CD4-positive, alpha-beta T cell treated with Interleukin-21 for 1 hour (primary cell): ENCODE data around the gene MARCHF6.
"Not testable (repeated sequence)": the region's sequence is repeated elsewhere in the genome, so short reads cannot be mapped to it uniquely, and the experiment has no call there.

Experiments used
- DNase-seq: peaks from one replicate; pipeline ENCODE4 v3.0.0-alpha.2; 2020

Gene MARCHF6

GRCh38 chr5:10352430-10353240 lies 860 bp upstream of the MARCHF6 start:
- DNase-seq: no peak

GRCh38 chr5:10354048-10354872 lies 765 bp downstream of the MARCHF6 start:
- DNase-seq: peak; percentile 58

DNA sequence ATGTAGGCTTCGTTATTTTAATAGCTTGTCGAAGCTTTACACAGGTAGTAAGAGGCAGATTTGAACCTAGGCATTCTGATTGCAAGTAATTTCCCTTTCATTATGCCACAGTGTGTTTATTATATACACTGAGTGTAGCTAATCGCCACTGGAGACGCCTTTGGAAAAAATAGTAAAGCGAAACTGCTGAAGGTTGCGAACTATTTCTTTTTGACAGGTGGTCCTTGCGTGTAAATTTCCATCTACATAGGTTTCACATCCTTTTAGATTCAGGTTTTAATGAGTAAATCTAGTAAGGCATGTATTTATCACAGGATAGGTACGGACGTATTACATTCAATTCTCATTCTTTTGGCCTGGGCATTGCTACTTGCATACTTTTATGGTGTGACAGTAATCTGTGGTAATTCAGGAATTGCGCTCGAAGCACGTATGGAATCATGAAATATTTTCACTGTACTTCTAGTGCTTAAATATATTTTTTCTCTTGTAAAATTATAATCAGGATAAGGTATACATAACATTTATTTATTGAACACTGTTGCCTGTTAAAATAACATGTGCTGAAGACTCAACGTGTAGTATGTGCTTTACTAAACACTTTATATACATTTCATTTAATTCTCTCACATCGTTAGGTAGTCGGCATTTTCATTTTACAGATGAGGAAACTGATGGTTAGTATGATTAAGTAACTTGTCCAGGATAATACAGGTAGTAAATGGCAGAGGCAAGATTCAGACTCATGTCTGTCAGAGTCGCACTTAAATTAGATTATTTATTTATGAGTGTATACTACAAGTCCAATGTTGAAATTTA lies 1.8 kb downstream of the MARCHF6 start:
- DNase-seq: peak; percentile 57

DNA sequence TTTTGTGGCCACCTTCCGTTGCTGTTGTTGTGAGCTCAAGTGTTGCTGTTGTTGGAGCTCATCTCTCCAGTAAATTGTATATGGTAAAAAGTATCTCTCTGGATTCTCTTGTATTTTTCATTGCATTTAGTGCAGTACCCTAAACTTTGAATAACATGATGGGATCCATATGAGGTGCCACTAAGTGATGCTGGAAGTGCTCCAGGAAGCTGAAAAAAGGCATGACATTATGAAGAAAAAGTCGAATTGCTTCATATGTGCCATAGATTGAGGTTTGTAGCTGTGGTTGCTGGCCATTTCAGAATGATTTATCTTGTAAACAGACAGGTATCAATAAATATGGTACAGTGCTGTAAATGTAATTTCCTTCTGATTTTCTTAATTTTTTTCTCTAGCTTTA lies 5.5 kb downstream of the MARCHF6 start:
- DNase-seq: no peak

DNA sequence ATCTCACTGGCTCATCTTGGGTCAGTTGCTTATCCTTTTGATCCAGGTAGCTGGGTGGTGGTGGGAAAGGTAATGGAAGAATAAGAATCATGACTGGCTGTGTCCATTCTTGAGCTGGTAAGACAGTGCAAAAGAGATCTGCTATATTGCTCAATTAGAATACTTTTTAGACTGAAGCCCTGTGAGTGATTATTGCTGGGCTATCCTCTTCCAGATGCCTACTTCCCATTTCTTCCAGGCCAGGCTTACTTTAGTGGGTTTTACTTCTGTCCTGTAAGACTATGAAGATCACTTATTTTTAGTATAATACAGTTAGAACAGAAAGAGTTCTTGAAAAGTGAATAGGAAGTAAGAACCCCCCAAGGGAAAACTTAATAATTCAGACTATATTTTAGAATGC lies 7.2 kb downstream of the MARCHF6 start:
- no peak for DNase-seq

GRCh38 chr5:10363519-10364185 lies 10.2 kb downstream of the MARCHF6 start:
- DNase-seq: no peak

- DNase-seq: peak; percentile 40
Observed at GRCh38 chr5:10364186-10364689, 10.7 kb downstream of the MARCHF6 start.

DNA sequence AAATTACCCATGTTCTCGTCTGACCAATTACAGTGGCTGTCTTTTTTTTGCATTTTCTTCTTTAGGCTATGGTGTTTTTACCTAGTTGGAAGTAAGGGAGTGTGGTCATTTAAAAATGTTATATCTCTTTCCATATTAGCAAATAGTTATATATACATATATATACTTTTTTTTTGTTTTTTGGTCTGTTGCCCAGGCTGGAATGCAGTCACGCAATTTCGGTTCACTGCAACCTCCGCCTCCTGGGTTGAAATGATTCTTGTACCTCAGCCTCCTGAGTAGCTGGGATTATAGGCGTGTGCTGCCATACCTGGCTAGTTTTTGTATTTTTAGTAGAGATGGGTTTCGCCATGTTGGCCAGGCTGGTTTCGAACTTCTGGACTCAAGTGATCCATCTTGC lies 12.3 kb downstream of the MARCHF6 start:
- DNase-seq: no peak

GRCh38 chr5:10366310-10367272 lies 13.1 kb downstream of the MARCHF6 start:
- DNase-seq: no peak

- DNase-seq: no peak
Observed at GRCh38 chr5:10367579-10367978, 14.1 kb downstream of the MARCHF6 start.

DNA sequence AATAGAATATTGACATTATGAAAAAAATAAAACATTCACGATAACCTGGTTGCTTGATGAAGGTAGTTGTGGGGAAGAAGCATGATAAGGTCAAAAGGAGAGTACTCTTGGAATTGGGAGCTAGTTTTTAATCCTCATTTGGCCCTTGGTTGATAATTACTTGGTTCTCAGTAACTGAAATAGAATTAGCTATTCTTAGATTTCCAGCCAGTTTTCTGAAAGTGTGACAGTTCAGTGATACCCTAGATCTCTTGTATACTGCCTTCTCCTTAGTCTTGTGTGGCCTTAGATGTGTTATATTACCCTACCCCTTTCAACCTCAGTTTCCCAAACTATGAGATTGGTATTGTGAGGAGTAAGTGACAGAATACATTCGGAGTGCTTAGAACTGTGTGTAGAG lies 17.4 kb downstream of the MARCHF6 start:
- no peak for DNase-seq

DNA sequence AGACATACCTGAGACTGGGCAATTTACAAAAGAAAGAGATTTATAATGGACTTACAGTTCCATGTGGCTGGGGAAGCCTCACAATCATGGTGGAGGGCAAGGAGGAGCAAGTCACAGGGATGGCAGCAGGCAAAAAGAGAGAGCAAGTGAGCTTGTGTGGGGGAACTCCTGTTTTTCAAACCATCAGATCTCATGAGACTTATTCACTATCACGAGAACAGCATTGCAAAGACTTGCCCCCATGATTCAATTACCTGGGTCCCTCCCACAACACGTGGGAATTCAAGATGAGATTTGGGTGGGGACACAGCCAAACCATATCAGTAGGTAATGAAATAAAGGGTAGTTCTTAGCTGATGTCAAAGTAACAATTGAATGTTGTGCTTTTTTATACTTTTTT lies 17.9 kb downstream of the MARCHF6 start:
- DNase-seq: not testable (repeated sequence)

- no peak for DNase-seq
Observed at GRCh38 chr5:10372726-10373709, 19.5 kb downstream of the MARCHF6 start.

GRCh38 chr5:10374046-10375022 lies 20.8 kb downstream of the MARCHF6 start:
- no peak for DNase-seq

GRCh38 chr5:10375146-10375545 lies 21.7 kb downstream of the MARCHF6 start:
- not testable (repeated sequence) for DNase-seq

- no peak for DNase-seq
Observed at GRCh38 chr5:10376544-10376943, 23.0 kb downstream of the MARCHF6 start.

- DNase-seq: peak; percentile 20
Observed at GRCh38 chr5:10377081-10377480, 23.6 kb downstream of the MARCHF6 start.

- DNase-seq: no peak
Observed at GRCh38 chr5:10381803-10382202, 28.3 kb downstream of the MARCHF6 start.

- DNase-seq: no peak
Observed at GRCh38 chr5:10384483-10384882, 31.0 kb downstream of the MARCHF6 start.
